OCI-LY1 (cell line): Measurements from ENCODE around the gene ADAM12.

Source experiments
- H2AFZ ChIP-seq: fragments of 200-600 bp; sonication (generic), shearing (Covaris generic); 2 replicates; pipeline ENCODE4 v1.6.0; 2014; ENCODE audit warnings: antibody characterized with exemption, mild to moderate bottlenecking, low read length
- H3F3A ChIP-seq: fragments of 200-600 bp; sonication (generic), shearing (Covaris generic); 2 replicates; pipeline ENCODE4 v1.6.0; 2014; ENCODE audit warnings: mild to moderate bottlenecking, antibody characterized with exemption, low read length, moderate library complexity; ENCODE audit not compliant: insufficient read depth
- H3K27ac ChIP-seq: fragments of 200-600 bp; sonication (generic); 2 replicates; pipeline ENCODE4 v1.5.1; 2014; ENCODE audit warnings: low read length, mixed run types, mild to moderate bottlenecking, low read depth; ENCODE audit not compliant: poor library complexity, severe bottlenecking
- H3K27me3 ChIP-seq: fragments of 200-600 bp; sonication (generic); 2 replicates; pipeline ENCODE4 v1.6.0; 2014; ENCODE audit warnings: antibody characterized with exemption, mild to moderate bottlenecking, low read length, moderate library complexity; ENCODE audit not compliant: insufficient read depth
- H3K36me3 ChIP-seq: fragments of 200-600 bp; sonication (generic); 2 replicates; pipeline ENCODE4 v1.6.1; 2014; ENCODE audit warnings: mild to moderate bottlenecking, antibody characterized with exemption, low read length, moderate library complexity, mixed read lengths; ENCODE audit not compliant: insufficient read depth
- H3K4me1 ChIP-seq: fragments of 200-600 bp; sonication (generic); 2 replicates; pipeline ENCODE4 v1.5.1; 2014; ENCODE audit warnings: mild to moderate bottlenecking, low read length, moderate library complexity; ENCODE audit not compliant: insufficient read depth, severe bottlenecking
- H3K4me2 ChIP-seq: fragments of 200-600 bp; sonication (generic), shearing (Covaris generic); 2 replicates; pipeline ENCODE4 v1.6.1; 2014; ENCODE audit warnings: low read length
- H3K4me3 ChIP-seq: fragments of 200-600 bp; sonication (generic); 2 replicates; pipeline ENCODE4 v1.5.1; 2014; ENCODE audit warnings: low read length, low read depth, mild to moderate bottlenecking, mixed read lengths; ENCODE audit not compliant: poor library complexity, severe bottlenecking
- H3K79me2 ChIP-seq: fragments of 200-600 bp; shearing (Covaris generic); 2 replicates; pipeline ENCODE4 v1.6.1; 2016; ENCODE audit warnings: mixed run types, low read length, mixed read lengths; ENCODE audit not compliant: insufficient read depth
- H3K9ac ChIP-seq: fragments of 200-600 bp; sonication (generic), shearing (Covaris generic); 2 replicates; pipeline ENCODE4 v1.6.1; 2014; ENCODE audit warnings: mild to moderate bottlenecking, low read length, mixed read lengths
- H3K9me2 ChIP-seq: fragments of 200-600 bp; sonication (generic), shearing (Covaris generic); 2 replicates; pipeline ENCODE4 v1.6.1; 2014; ENCODE audit warnings: low read depth, mild to moderate bottlenecking, low read length, mixed read lengths
- H3K9me3 ChIP-seq: fragments of 200-600 bp; shearing (Covaris generic); 2 replicates; pipeline ENCODE4 v1.6.1; 2014; ENCODE audit warnings: low read length, mixed read lengths
- H4K20me1 ChIP-seq: fragments of 200-600 bp; sonication (generic), shearing (Covaris generic); 2 replicates; pipeline ENCODE4 v1.6.0; 2016; ENCODE audit warnings: mild to moderate bottlenecking, low read length; ENCODE audit not compliant: insufficient read depth
- CTCF ChIP-seq: fragments of 200-600 bp; sonication (generic), shearing (Covaris generic); IDR thresholded peaks from 2 replicates; pipeline ENCODE4 v1.5.1; 2017; ENCODE audit warnings: mild to moderate bottlenecking, antibody characterized with exemption, low read length, moderate library complexity, mixed read lengths
- EZH2 ChIP-seq: fragments of 200-600 bp; sonication (generic), shearing (Covaris generic); IDR thresholded peaks from 2 replicates; pipeline ENCODE4 v1.8.0; 2017; ENCODE audit warnings: borderline replicate concordance, mixed run types, mild to moderate bottlenecking, antibody characterized with exemption, low read length, moderate library complexity, mixed read lengths

The ADAM12 gene

GRCh38 chr10:126392469-126392868 is 4.2 kb upstream of the ADAM12 start:
- H3K27me3 ChIP-seq, result no peaks in the 10 kb centered on the region

GRCh38 chr10:126392068-126392467 is 3.8 kb upstream of the ADAM12 start:
- no peak overlapping the region for H3K27ac ChIP-seq
- no peak for TF ChIP-seq CTCF
- no peak for TF ChIP-seq EZH2

More at GRCh38 chr10:126392469-126392868, 4.2 kb upstream of the ADAM12 start:
- Histone ChIP-seq H2AFZ (no peak overlapping the region), H3K9me3 (no peaks in the 10 kb centered on the region), H3K4me1 (no peaks in the 10 kb centered on the region), H3K4me3 (no peak overlapping the region), H3K4me2 (no peak overlapping the region), H3K36me3 (no peaks in the 10 kb centered on the region), H4K20me1 (no peaks in the 10 kb centered on the region), H3K27ac (no peak overlapping the region), H3K9me2 (no peaks in the 10 kb centered on the region), H3F3A (no peaks in the 10 kb centered on the region), H3K9ac (no peak overlapping the region), H3K79me2 (no peaks in the 10 kb centered on the region)
- TF ChIP-seq CTCF, result no peak
- no peak for TF ChIP-seq EZH2

GRCh38 chr10:126391192-126391885 is 3.1 kb upstream of the ADAM12 start:
- Histone ChIP-seq H2AFZ (no peak overlapping the region), H3K27me3 (no peaks in the 10 kb centered on the region), H3K79me2 (no peaks in the 10 kb centered on the region), H3K9me3 (no peaks in the 10 kb centered on the region), H3K4me2 (no peak overlapping the region), H3K9ac (no peak overlapping the region), H3F3A (no peaks in the 10 kb centered on the region), H3K27ac (no peak overlapping the region), H3K4me1 (no peaks in the 10 kb centered on the region), H4K20me1 (no peaks in the 10 kb centered on the region), H3K36me3 (no peaks in the 10 kb centered on the region), H3K4me3 (no peak overlapping the region), H3K9me2 (no peaks in the 10 kb centered on the region)
- no peak for TF ChIP-seq EZH2
- no peak for TF ChIP-seq CTCF

More at GRCh38 chr10:126392068-126392467, 3.8 kb upstream of the ADAM12 start:
- Histone ChIP-seq H3K9me3 (no peaks in the 10 kb centered on the region), H3K79me2 (no peaks in the 10 kb centered on the region), H4K20me1 (no peaks in the 10 kb centered on the region), H3K4me2 (no peak overlapping the region), H3K4me3 (no peak overlapping the region), H3K9me2 (no peaks in the 10 kb centered on the region), H3F3A (no peaks in the 10 kb centered on the region), H3K9ac (no peak overlapping the region), H3K27me3 (no peaks in the 10 kb centered on the region), H2AFZ (no peak overlapping the region), H3K4me1 (no peaks in the 10 kb centered on the region), H3K36me3 (no peaks in the 10 kb centered on the region)
